ENCODE data around the gene SEMA6A. TPM values are rescaled to one million over a fixed set of nuclear protein-coding genes. Genes with fewer than 3 reads are reported as not detected.

SEMA6A gene
- total RNA-seq, 2 experiments from 2014 or later: not detected

GRCh38 chr5:116566251-116566650 lies 8.4 kb downstream of the SEMA6A start:
- CTCF ChIA-PET: no interaction called here

DNA sequence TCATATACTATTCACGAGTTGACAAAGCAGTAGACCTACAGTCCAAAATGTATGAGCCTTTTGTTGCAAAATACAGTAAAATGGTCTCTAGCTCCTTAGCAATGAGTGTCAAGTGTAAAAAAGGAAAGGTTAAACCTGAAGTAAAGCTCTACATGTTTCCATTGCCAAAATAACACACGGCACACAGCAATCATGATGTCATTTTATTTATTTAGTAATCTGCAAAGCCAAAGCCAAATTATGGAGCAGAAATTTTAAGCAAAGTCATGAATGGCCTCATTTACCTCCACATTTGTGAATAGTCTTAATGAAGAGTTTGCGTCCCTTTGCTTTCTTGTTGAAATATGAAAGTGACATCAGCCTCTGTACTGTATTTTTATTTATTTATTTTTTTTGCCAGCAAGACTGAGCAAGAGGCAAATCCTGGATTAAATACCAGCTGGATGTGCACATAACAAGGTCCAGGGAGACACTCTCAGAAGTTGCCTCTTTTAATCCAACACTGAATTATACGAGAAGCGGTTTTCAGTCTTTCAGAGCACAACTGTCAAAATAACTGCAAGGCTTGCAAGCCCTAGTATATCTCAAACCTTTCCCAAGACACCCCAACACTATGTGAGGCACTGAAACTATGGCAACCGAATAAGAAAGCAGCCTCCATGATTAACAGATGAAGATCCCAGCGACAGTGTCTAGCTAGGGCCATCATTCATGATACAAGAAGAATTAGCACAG lies 9.7 kb downstream of the SEMA6A start:
- CTCF ChIA-PET: no interaction called here
- Mint-ChIP-seq H3K27me3 (peaks cover 14% of the 10 kb centered on the region), H3K4me3 (no peak overlapping the region), H3K9me3 (no peaks in the 10 kb centered on the region), H3K27ac (no peak overlapping the region), H3K4me1 (ENCODE audit: low read depth) (no peaks in the 10 kb centered on the region), H3K36me3 (ENCODE audit: low read depth) (no peaks in the 10 kb centered on the region)
- DNase-seq: no peak
- TF ChIP-seq, protein P1, sequence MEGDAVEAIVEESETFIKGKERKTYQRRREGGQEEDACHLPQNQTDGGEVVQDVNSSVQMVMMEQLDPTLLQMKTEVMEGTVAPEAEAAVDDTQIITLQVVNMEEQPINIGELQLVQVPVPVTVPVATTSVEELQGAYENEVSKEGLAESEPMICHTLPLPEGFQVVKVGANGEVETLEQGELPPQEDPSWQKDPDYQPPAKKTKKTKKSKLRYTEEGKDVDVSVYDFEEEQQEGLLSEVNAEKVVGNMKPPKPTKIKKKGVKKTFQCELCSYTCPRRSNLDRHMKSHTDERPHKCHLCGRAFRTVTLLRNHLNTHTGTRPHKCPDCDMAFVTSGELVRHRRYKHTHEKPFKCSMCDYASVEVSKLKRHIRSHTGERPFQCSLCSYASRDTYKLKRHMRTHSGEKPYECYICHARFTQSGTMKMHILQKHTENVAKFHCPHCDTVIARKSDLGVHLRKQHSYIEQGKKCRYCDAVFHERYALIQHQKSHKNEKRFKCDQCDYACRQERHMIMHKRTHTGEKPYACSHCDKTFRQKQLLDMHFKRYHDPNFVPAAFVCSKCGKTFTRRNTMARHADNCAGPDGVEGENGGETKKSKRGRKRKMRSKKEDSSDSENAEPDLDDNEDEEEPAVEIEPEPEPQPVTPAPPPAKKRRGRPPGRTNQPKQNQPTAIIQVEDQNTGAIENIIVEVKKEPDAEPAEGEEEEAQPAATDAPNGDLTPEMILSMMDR (IDR thresholded peaks at IDR 0.05): no peak
- POLR2A ChIA-PET: no interaction called here
- ATAC-seq: no peak
- intact Hi-C loops (cut with micrococcal nuclease): no loop called here

More at GRCh38 chr5:116566251-116566650, 8.4 kb downstream of the SEMA6A start:
- Mint-ChIP-seq H3K4me1 (ENCODE audit: low read depth) (no peaks in the 10 kb centered on the region), H3K9me3 (no peaks in the 10 kb centered on the region), H3K27me3 (peaks cover 19% of the 10 kb centered on the region), H3K36me3 (ENCODE audit: low read depth) (no peaks in the 10 kb centered on the region), H3K4me3 (no peak overlapping the region), H3K27ac (no peak overlapping the region)
- intact Hi-C loops (cut with micrococcal nuclease): no loop called here
- ATAC-seq: no peak
- DNase-seq: no peak
- POLR2A ChIA-PET: no interaction called here
- TF ChIP-seq, protein P1 (IDR thresholded peaks at IDR 0.05): no peak

GRCh38 chr5:116564312-116564711 lies 10.3 kb downstream of the SEMA6A start:
- DNase-seq: no peak
- ChIA-PET POLR2A (no interaction called here), CTCF (no interaction called here)
- H3K27me3 Mint-ChIP-seq: peaks cover 8% of the 10 kb centered on the region
- H3K27ac Mint-ChIP-seq: no peak overlapping the region
- TF ChIP-seq, protein P1 (IDR thresholded peaks at IDR 0.05): no peak
- ATAC-seq: no peak
- no peaks in the 10 kb centered on the region for H3K4me1 Mint-ChIP-seq (ENCODE audit: low read depth)
- no peak overlapping the region for H3K4me3 Mint-ChIP-seq
- intact Hi-C loops (cut with micrococcal nuclease): no loop called here
- no peaks in the 10 kb centered on the region for H3K9me3 Mint-ChIP-seq
- H3K36me3 Mint-ChIP-seq (ENCODE audit: low read depth): no peaks in the 10 kb centered on the region

GRCh38 chr5:116563736-116564308 lies 10.8 kb downstream of the SEMA6A start:
- H3K27ac Mint-ChIP-seq: no peak overlapping the region
- no peaks in the 10 kb centered on the region for H3K4me1 Mint-ChIP-seq (ENCODE audit: low read depth)

DNA sequence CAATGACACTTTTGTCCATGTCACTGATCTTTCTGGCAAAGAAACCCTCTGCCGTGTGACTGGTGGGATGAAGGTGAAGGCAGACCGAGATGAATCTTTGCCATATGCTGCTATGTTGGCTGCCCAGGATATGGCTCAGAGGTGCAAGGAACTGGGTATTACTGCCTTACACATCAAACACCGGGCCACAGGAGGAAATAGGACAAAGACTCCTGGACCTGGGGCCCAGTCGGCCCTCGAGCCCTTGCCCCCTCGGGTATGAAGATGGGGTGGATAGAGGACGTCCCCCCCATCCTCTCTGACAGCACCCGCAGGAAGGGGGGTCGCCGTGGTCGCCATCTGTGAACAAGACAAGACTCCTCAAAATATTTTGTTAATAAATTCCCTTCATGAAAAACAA lies 12.0 kb downstream of the SEMA6A start:
- Mint-ChIP-seq H3K9me3 (no peaks in the 10 kb centered on the region), H3K27me3 (no peaks in the 10 kb centered on the region), H3K4me1 (ENCODE audit: low read depth) (no peaks in the 10 kb centered on the region), H3K36me3 (ENCODE audit: low read depth) (no peaks in the 10 kb centered on the region), H3K27ac (no peak overlapping the region), H3K4me3 (no peak overlapping the region)
- ChIA-PET POLR2A (no interaction called here), CTCF (no interaction called here)
- TF ChIP-seq, protein P1 (IDR thresholded peaks at IDR 0.05): no peak
- ATAC-seq (no peak), DNase-seq (no peak)
- intact Hi-C loops (cut with micrococcal nuclease): no loop called here

More at GRCh38 chr5:116563736-116564308, 10.8 kb downstream of the SEMA6A start:
- DNase-seq: no peak
- Mint-ChIP-seq H3K4me3 (no peak overlapping the region), H3K36me3 (ENCODE audit: low read depth) (no peaks in the 10 kb centered on the region), H3K27me3 (peaks cover 4% of the 10 kb centered on the region), H3K9me3 (no peaks in the 10 kb centered on the region)
- ChIA-PET CTCF (no interaction called here), POLR2A (no interaction called here)
- intact Hi-C loops (cut with micrococcal nuclease): no loop called here
- TF ChIP-seq, protein P1 (IDR thresholded peaks at IDR 0.05): no peak
- no peak for ATAC-seq
